ENCODE measurements around the gene DGKH.

- TF ChIP-seq CTCF (IDR thresholded peaks at IDR 0.05) (no peak), EP300 (IDR thresholded peaks at IDR 0.05) (no peak), POLR2A (IDR thresholded peaks at IDR 0.05) (no peak)
Observed at GRCh38 chr13:42123600-42123999, 75.2 kb downstream of the DGKH start.

Measured in ovary (tissue), 3 donors.